HG03460 (cell line): ENCODE results near the gene NDUFS5.
"Not testable (repeated sequence)": the region's sequence is repeated elsewhere in the genome, so short reads cannot be mapped to it uniquely, and the experiment has no call there.

Source experiments
- ATAC-seq: cut with Tn5 transposase; IDR thresholded peaks from one replicate; pipeline ENCODE4 v1.9.1; 2021; ENCODE audit not compliant: unreplicated experiment

NDUFS5 gene

GRCh38 chr1:39061951-39062350 lies 35.8 kb downstream of the NDUFS5 start:
- no peak for ATAC-seq

GRCh38 chr1:39063191-39063590 lies 37.0 kb downstream of the NDUFS5 start:
- ATAC-seq, result no peak

GRCh38 chr1:39063775-39064174 lies 37.6 kb downstream of the NDUFS5 start:
- no peak for ATAC-seq

GRCh38 chr1:39065542-39065941 lies 39.4 kb downstream of the NDUFS5 start:
- no peak for ATAC-seq

- ATAC-seq, result not testable (repeated sequence)
These were observed 42.1 kb downstream of the NDUFS5 start for GRCh38 chr1:39068227-39068626.

- ATAC-seq, result not testable (repeated sequence)
These were observed 45.4 kb downstream of the NDUFS5 start for GRCh38 chr1:39071557-39071956.

GRCh38 chr1:39076127-39076798 lies 50.1 kb downstream of the NDUFS5 start:
- ATAC-seq, result no peak

GRCh38 chr1:39076799-39077148 lies 50.6 kb downstream of the NDUFS5 start:
- ATAC-seq, result no peak

- no peak for ATAC-seq
These were observed 54.2 kb downstream of the NDUFS5 start for GRCh38 chr1:39080269-39080826.

- ATAC-seq, result no peak
These were observed 54.7 kb downstream of the NDUFS5 start for GRCh38 chr1:39080831-39081270.

- no peak for ATAC-seq
These were observed 55.3 kb downstream of the NDUFS5 start for GRCh38 chr1:39081271-39082009.

- ATAC-seq, result no peak
These were observed 56.1 kb downstream of the NDUFS5 start for GRCh38 chr1:39082010-39082799.

GRCh38 chr1:39082811-39083576 lies 56.8 kb downstream of the NDUFS5 start:
- no peak for ATAC-seq

DNA sequence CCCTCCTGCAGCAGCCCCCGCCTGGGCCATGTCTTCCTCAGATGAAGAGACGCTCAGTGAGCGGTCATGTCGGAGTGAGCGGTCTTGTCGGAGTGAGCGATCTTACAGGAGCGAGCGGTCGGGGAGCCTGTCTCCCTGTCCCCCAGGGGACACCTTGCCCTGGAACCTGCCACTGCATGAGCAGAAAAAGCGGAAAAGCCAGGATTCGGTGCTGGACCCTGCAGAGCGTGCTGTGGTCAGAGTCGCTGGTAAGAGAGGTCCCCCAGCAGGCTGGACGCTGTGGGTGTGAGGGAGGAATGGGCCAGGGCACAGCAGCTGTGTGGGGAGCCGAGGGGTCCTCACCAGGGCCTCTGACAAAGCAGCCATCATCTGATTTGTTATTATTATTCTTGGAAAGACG lies 58.0 kb downstream of the NDUFS5 start:
- no peak for ATAC-seq
